Measurements from ENCODE around the gene CRB3. TPM values are rescaled to one million over a fixed set of nuclear protein-coding genes. Genes with fewer than 3 reads are reported as not detected.

The CRB3 gene
- polyA plus RNA-seq, 2 of the 4 experiments (the other 2 are of a cell fraction) = 1.9 to 5.7 TPM

- ChIA-PET CTCF (interaction anchor here (0.6 to 2.0 kb wide), 4 partner anchors 16 to 51 kb away, joined by 3 to 8 read pairs (median 3); partner anchors contain the start of gene DENND1C), POLR2A (interaction anchor here (0.6 kb wide), 1 partner anchor 10 kb away, joined by 4 read pairs; no protein-coding TSS in a partner anchor)
- Histone ChIP-seq H3K9me3 (no peaks in the 10 kb centered on the region), H3K4me3 (peak overlapping the region; percentile 81), H3K4me2 (peak overlapping the region; percentile 98), H3K4me1 (peaks cover 5% of the 10 kb centered on the region; the same call in 2 of the 3 replicates), H3K27ac (peak overlapping the region in 1 of 2 experiments; percentile 94; a peak in 4 of 6 replicates)
- no peak for ATAC-seq
- TF ChIP-seq POLR2AphosphoS2 (conservative IDR thresholded peaks at IDR 0.05; ENCODE audit: low read length) (no peak), ZFP36 (IDR thresholded peaks at IDR 0.05; ENCODE audit: borderline replicate concordance, partially characterized antibody) (peak; percentile 86)
- WGBS (ENCODE audit: missing lambda C conversion rate) = 89% methylated on average over 16 of the region's 24 CpGs
- no peak for FAIRE-seq
- DNase-seq (ENCODE audit: low read depth in 1 of 2, low spot score in 1 of 2) = no peak
These were observed 37.0 kb downstream of the CRB3 start for GRCh38 chr19:6500837-6501739.

- H3K4me2 ChIP-seq = peak within 1 kb of the TSS; percentile 98
- peaks cover 5% of the 10 kb centered on the region; the same call in 2 of the 3 replicates for H3K4me1 ChIP-seq
- ChIA-PET CTCF (interaction anchor here (0.6 to 1.3 kb wide), 3 partner anchors 21 to 50 kb away, joined by 3 read pairs; partner anchors contain the start of gene DENND1C), POLR2A (no interaction called here)
- TF ChIP-seq PHF8 (IDR thresholded peaks at IDR 0.05; ENCODE audit: borderline replicate concordance, low read depth) = peak; percentile 62; the same call in 1 of the 2 replicates
- TF ChIP-seq EHMT2 (IDR thresholded peaks at IDR 0.05; ENCODE audit: low read depth) = no peak
- no peak for TF ChIP-seq FOSB (CRISPR knock-in tag; IDR thresholded peaks at IDR 0.05)
- TF ChIP-seq RARB (CRISPR knock-in tag; IDR thresholded peaks at IDR 0.05) = no peak
- TF ChIP-seq POLR2A (IDR thresholded peaks at IDR 0.05; ENCODE audit: low read length) = peak; percentile 28; the same call in 1 of the 2 replicates
- no peak for TF ChIP-seq HDAC2 (IDR thresholded peaks at IDR 0.05)
- H3K4me3 ChIP-seq = peak within 1 kb of the TSS; percentile 81
- no peak for FAIRE-seq
- DNase-seq (ENCODE audit: low read depth in 1 of 2, low spot score in 1 of 2) = peak in 1 of 2 experiments; percentile 54
- WGBS (ENCODE audit: missing lambda C conversion rate) = 30% methylated on average over 6 of the region's 71 CpGs
- no peaks in the 10 kb centered on the region for H3K9me3 ChIP-seq
- H3K27ac ChIP-seq = peak within 1 kb of the TSS; percentile 79 to 94
- peak; percentile 74 to 80; a peak in 5 of 6 replicates for ATAC-seq
These were observed 37.9 kb downstream of the CRB3 start, which contains the start of gene TUBB4A for GRCh38 chr19:6501740-6502648. TSS of gene TUBB4A (minus strand) at chr19:6502309. CDS start at chr19:6502212, 97 bp downstream.

- ChIA-PET POLR2A (no interaction called here), CTCF (interaction anchor here (0.7 to 1.6 kb wide), 4 partner anchors 13 to 303 kb away, joined by 3 to 5 read pairs (median 3); partner anchors contain the start of gene DENND1C)
- H3K4me1 ChIP-seq = peaks cover 5% of the 10 kb centered on the region; the same call in 2 of the 3 replicates
- H3K27ac ChIP-seq = no peak overlapping the region
- no peak overlapping the region for H3K4me2 ChIP-seq
- FAIRE-seq = no peak
- no peak for TF ChIP-seq NFE2L2 (conservative IDR thresholded peaks at IDR 0.05; ENCODE audit: low read length)
- no peak for TF ChIP-seq HDAC2 (IDR thresholded peaks at IDR 0.05)
- no peak for TF ChIP-seq TP53 (CRISPR knock-in tag; IDR thresholded peaks at IDR 0.05)
- no peak for TF ChIP-seq REST (IDR thresholded peaks at IDR 0.05)
- TF ChIP-seq ZNF302 (CRISPR knock-in tag; IDR thresholded peaks at IDR 0.05) = no peak
- TF ChIP-seq FOSB (CRISPR knock-in tag; IDR thresholded peaks at IDR 0.05) = no peak
- TF ChIP-seq HOXB13 (CRISPR knock-in tag; IDR thresholded peaks at IDR 0.05; ENCODE audit: low read depth) = no peak
- no peak for TF ChIP-seq SMC3 (IDR thresholded peaks at IDR 0.05)
- TF ChIP-seq ATOH8 (CRISPR knock-in tag; IDR thresholded peaks at IDR 0.05; ENCODE audit: low read depth) = no peak
- no peak for TF ChIP-seq E2F6 (IDR thresholded peaks at IDR 0.05; ENCODE audit: borderline replicate concordance, low read depth)
- no peak for TF ChIP-seq BCL3 (IDR thresholded peaks at IDR 0.05)
- TF ChIP-seq SREBF2 (IDR thresholded peaks at IDR 0.05) = no peak
- 85% methylated on average over 9 of the region's 9 CpGs for WGBS (ENCODE audit: missing lambda C conversion rate)
- ATAC-seq = no peak
- no peak for DNase-seq (ENCODE audit: low read depth in 1 of 2, low spot score in 1 of 2)
- no peak overlapping the region for H3K4me3 ChIP-seq
- H3K9me3 ChIP-seq = no peaks in the 10 kb centered on the region
These were observed 39.5 kb downstream of the CRB3 start for GRCh38 chr19:6503407-6504201.

Measured in A549 (cell line).